Measurements from ENCODE around the gene AP1S1.

AP1S1 gene

DNA sequence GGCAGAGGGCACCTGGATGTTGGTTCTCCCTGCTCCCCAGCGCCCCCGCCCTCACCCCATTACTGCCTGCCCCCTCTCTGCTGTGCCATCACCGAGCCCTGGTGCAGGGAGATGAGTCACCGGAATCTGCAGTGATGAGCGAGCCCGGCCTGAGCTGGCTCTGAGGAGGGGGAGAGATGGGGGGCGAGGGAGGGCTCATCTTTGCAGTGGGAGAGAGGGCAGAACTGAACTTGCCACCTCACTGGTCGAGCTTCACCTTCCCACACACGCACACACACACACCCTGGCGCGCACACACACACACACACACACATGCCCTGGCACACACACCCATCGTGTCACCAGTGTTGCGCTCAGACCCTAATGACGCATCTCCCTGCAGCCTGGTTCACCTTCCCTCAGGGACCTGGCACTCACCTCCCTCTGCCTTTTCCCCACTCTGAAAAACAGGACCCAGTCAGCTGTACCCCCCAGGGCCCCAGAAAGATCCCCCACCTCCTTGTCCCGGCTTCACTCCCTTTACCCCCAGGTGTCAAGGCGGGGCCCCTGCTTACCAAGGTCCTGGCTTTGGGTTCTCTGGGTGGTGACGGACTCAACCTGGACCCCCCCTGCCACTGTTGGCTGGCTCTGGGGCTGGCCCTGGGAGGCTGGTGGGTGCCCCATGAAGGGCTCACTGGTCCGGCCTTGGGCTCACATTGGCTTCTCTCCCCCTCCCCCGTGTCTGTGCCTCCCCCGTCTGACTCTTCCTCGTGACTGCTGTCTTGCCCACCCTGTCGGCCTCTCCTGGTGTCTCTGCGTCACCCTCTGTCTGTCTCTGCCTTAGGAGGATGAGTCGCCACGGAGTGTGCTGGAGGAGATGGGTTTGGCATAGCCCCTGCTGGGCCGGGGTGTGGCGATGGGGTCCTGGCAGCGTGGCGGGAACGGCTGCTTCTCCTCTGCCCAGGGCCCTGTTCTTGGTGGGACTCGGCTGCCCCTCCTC, 5.7 kb downstream of the AP1S1 start:
- DNase-seq, result no peak

DNA sequence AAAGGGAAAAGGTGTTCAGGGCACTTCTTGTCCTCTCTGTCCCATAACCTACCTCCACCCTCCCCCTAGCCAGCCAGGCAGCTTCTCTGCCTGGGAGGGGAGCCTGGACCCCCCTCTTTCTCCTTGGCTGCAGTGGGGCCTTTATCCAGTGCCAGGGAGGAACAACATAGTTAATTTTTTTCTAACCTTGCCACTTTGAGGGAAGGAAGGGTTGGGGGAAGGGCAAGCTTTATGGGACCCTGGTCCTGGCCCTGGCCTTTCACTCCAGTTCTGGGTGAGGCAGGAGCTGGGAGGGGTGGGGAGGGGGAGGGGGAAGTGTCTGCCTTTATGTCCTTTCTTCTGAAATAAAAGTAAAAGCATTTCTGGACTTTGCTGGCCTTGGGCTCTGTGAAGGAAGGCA, 6.6 kb downstream of the AP1S1 start:
- DNase-seq, result no peak

DNA sequence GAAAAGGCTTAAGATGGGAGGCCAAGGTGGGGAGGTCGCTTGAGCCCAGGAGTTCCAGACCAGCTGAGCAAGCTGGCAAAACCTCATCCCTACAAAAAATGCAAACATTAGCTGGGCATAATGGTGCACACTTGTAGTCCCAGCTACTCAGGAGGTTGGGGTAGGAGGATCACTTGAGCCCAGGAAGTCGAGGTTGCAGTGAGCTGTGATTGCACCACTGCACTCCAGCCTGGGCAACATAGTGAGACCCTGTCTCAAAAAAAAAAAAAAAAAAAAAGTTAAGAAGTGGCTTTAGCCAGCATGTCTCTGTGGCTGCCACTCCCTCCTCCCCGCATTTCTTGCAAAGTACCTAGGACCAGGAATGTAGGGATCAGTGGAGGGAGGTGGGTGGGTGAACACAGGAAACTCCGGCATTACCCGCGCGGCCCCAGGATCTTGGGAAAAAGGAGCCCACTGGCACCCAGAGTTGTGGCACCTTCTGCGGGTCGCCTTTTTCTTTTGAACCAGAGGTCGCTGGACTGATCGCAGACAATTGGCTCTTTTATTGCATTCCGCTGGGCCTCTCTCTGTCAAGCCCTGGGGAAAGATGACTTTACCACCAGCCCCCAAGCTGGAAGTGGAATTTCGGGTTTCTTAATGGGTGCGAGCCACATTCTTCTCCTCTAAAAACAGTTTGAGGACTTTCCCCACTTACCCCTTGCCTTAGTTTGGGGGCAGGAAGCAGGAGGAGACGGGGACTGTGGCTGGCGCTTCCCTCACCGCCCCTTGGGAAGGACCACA, 7.6 kb downstream of the AP1S1 start:
- DNase-seq, result no peak

DNA sequence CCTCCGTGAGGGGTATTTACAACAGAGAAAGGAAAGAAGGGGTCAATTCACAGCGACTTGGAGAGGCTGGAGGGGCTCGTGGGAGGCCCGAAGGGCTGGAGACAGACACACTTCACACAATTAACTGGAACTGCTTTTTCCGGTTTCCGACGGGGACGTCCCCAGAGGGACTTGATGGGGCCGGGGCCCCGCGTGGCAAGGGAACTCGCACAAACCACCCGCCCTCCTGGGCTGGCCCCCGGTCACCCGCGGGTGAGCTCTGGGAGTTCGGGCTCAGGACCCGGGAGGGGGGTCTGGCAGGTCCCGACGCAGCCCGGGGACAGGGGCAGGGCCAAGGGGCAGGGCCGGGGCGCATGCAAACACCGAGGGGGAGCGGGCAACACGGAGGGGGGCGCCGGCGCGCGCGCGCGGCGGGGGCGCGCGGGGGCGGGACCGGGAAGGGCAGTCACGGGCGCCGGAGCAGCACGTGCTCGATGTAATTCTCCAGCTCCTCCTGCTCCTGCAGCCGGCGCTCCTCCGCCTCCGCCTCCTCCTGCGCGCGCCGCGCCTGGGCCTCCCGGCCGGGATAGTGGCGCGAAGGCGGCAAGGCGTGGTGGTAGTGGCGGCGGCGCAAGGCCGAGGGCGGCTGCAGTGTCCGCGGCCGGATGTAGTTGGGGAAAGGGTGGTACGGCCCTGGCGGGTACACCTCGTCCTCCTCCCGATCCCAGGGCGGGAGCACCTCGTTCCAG, 8.4 kb downstream of the AP1S1 start:
- DNase-seq, result no peak

DNA sequence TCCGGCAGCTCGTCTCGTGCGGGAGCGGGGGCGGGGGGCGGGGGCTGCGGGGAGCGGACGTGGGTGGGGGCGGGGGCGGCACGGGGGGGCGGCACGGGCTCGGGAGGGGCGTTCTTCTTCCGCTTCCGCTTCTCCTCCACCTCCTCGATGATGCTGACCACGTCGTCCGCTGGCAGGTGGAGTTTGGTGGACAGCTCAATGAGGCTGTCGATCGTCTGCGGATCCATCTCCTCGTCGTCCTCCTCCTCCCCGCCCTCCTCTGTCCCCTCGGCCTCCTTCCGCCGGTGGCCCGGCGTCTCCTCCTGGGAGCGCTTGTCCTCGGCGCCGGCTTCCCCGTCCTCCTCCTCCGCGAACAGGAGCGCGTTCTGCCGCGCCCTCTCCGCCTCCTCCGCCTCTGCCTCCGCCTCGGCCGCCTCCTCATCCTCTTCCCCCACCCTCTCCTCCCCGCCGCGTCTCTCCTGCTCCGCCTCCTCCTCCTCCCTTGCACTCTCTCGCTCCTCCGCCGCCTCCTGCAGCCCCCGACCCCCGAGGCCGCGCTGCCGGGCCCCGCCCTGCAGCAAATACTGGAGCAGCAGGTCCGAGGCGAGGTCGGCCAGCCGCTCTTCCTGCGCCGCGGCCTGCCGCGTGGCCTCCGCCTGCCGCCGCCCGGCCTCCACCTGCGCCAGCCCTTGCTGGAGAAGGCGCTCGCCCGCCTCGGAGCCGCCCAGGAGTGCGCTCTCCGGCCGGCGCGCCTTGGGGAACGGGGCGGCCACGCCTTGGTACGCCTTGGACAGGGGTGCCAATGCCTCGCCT, 9.2 kb downstream of the AP1S1 start:
- DNase-seq, result no peak

DNA sequence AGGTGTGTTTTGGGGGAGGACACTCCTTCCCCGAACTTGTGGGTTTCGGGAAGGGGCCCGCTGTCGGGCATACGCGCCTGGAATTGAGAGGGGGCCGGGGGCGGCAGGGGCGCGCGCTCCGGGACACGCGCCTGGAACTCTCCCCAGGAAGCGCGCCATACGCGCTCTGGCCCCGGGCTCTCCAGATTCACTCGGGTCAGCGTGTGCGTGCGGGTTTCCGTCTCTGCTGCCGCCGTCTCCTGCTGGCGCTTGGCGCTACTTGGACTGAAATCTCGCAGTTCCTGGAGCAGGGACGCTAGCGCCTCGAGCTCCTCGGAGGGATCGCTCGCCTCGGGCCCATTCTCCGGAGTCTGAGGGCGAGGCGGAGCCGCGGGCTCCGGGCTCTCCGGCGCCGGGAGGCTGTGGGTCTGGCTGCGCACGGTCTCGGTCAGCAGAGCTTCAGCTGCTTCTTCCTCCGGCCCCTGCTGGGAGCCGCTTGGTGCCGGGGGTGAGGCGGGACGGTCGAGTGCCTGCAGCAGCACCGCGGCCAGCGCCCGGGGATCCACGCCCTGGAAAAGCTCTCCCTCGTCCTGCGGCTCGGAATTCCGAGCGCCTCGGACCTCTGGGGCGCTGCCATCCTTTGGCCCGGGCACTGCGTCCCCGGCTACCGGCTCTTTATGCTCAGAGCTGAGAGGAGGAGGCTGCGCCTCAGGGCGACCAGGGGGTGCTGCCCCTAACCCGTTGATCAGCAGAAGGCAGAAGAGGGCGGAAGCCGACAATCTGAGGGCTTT, 10.0 kb downstream of the AP1S1 start:
- DNase-seq, result no peak

DNA sequence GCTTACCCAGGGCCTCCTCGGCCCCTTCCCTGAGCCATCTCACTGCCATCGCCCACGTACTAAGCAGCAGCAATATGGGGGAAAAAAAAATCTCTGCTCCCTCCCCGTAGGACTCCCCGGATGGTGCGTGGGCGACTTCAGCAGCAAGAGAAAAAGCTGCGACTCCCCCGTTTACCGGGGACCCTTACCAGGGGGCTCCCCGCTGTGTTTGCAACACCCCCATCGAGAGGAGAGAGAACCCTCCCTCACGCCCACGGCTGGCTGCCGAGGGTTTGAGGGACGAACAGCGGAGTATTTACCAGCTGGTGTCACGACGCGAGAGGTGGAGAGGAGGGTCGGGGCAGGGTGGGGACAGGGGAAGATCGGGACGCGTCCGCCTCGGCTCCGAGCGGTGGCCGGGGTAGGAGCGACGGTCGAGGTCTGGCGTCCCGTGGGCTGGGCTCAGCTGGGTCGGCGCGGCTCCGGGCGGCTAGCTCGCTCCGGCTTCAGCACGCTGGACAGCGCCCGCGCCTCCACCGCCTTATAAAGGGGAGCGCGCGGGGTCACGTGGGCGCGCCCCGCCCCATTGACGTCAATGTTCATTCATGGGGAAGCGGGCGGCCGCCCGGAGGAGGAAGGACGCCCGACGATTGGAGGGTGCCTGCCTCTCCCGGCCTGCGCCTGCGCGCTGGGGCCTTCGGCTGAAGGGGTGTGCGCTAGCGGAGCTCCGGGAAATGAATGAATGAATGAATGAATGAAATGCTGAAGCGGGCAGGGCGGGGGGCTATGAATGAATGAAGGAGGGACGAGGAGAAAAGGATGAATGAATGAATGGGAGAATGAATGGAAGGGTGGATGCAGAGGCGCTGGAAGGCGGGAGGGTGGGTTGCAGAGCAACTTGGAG, 11.0 kb downstream of the AP1S1 start, which contains the start of gene VGF:
VGF (minus strand) TSS at position 495 of the 883 bp plus-strand sequence. CDS start 726 bp downstream, outside the sequence.
- peak; percentile 89 for DNase-seq

DNA sequence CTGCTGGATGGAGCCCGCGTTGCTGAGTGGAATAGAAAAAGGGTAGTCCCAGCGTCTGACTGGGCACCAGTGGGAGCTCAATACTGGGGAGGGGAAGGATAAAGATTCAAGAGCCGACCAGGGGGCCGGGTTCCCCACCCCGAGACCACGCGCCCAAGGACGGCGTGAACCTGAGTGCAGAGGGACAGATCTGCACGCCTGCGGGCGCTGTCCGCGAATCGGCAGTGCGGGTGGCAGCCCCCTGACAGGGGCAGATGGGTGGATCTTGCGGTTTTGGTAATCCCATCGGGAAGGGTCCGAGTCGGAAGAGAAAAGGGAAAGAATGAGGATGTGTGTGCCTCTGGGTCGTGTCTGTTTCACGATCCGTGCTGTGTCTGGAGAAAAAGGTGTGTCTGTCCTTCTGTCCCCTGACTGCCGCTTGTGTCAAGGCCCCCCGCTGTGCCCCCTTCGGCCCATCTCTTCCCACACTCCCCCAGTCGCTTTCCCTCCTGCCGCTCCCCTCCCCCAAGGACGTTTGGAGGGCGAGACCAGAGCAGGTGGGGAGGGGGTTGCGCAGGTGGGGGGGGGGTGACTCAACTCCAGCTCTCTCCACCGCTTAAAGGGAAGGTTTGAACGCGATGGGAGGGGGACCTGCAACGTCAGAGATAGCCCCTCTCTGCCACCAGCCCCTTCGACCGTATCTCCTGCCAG, 11.8 kb downstream of the AP1S1 start:
- no peak for DNase-seq

DNA sequence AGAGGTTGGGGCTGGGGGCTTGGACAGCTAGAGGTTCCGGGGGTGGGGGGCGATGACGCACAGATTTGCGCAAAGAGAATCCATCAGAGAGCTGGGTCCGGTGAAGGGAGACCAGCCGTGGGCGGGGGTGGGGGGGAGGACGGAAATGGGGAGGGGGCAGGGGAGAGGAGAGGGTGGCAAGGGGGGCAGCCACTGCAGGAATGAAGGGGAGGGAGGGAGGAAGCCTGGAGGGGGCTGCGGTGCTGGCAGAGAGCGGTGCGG, 12.3 kb downstream of the AP1S1 start:
- DNase-seq, result no peak

DNA sequence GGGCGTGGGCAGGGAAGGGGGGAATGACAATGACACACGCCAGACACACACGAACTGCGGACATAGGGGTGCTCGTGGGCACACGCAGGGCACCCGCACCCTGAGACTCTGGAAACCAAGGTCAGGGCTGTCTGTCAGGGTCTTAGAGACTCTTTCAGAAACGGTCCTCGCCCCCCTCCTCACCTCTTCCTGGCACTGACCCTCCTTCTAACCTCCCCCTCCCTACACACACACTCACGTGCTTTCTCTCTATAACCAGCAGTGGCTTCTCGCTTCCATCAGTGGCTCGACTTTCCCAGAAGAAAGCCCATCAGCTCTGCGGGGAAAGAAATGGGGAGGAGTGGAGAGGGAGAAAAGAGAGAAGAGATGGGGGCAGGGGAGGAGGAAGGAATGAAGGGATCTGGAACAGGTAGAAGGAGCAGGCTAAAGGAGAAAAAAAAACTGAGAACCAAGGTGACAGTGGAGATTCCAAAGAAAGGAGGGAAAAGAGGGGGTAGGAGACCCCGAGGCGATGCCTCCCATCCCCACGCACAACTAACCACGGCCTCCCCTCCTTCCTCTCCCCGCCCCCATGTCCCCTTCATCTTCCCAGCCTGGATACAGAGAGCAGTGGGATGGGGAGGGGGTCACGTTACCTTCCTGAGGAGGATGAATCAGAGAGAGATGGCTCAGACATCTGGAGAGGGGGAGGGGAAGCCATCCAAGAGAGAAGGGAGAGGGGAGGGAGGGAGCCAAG, 12.8 kb downstream of the AP1S1 start:
- DNase-seq, result no peak

DNA sequence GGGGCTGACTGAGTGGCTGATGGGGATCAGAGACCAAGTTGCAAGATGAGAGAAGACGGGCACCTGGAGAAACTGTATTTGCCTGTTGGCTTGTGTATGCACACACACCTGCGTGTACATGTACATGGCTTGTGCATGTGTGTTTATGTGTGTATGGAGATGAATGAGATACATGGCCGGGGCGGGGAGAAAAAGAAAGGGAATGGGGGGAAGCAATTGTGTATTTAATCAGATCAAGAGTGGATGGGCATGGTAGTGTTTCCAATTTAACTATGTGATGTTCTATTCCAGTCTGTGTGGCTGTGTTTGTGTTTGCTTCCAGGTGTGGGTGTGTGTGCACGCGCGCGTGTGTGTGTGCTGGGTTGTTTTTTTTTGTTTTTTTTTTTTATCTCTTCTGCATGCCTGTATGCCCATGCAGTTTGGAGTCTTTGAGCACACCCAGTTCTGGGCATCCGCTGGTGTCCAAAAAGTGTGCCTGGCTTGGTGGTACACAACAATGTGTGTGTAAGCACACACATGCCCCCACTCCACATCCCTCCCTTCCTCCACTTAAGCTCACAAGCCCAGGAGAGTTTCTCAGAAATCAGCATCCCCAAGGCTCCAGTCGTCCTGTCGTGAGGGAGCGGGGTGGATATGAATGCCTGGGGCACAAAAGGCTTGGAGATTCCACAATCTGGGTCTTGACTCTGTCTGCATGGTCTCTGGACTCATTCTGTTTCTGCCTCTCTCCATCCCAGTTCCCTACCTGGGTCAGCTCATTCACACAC, 13.6 kb downstream of the AP1S1 start:
- no peak for DNase-seq

DNA sequence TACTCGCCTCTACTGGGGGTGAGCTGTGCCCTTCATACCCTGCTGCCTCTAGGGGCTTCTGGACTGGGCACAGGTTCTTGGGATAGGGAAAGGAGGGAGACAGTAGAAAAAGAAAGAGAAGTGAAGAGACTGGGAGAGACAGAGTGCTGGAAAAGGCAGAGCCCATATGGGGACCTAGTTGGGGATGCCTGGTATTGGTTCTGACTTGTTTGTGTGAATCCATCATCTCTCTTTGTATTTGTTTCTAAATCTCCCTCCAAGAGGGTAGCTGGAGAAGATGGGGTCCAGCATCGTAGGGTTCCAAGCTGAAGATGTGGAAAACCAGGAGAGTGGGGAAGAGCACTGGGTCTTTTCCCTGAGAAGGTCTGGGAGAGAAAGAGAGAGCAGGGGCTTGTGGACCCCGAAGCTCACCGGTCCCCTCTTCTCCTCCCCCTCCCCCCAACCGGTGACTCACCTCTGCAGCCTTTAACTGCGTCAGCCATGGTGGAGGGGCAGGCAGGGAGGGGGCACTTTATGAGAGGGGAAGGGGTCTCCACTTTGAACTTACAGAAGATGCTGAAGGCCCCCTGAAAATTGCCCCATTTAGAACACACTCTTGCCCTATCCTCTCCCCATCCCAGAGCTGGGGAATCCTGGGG, 14.3 kb downstream of the AP1S1 start:
- no peak for DNase-seq

DNA sequence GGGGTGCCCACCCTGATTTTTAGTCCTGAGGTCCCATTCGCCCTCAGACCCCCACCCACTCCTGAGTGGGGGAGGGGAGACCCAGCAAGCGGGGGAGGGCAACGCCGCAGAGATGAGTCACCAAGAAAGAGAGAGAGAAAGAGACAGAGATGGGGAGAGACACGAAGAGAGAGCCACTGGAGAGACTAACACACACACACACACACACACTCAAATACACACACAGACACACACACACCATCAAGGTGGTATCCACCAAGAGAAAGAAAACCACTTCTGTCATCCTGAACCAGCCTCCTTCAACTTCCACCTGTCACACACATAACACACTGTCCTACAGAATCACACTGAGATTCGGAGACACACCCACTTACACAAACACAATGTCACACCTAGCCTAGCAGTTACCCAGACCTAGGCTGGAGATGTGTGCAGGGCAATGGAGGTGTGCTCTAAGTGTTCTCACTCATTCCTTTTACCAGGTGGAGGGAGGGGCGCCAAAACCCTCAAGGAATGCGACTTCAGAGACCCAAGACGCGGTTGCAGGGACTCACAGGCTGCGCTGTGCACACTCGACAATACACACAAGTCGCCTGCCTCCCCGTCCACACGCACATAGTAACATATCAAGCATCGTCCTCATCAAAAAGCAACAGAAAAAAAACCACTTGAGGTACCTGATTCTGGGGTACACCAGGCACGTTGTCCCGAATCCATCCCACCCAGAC, 15.0 kb downstream of the AP1S1 start:
- no peak for DNase-seq

DNA sequence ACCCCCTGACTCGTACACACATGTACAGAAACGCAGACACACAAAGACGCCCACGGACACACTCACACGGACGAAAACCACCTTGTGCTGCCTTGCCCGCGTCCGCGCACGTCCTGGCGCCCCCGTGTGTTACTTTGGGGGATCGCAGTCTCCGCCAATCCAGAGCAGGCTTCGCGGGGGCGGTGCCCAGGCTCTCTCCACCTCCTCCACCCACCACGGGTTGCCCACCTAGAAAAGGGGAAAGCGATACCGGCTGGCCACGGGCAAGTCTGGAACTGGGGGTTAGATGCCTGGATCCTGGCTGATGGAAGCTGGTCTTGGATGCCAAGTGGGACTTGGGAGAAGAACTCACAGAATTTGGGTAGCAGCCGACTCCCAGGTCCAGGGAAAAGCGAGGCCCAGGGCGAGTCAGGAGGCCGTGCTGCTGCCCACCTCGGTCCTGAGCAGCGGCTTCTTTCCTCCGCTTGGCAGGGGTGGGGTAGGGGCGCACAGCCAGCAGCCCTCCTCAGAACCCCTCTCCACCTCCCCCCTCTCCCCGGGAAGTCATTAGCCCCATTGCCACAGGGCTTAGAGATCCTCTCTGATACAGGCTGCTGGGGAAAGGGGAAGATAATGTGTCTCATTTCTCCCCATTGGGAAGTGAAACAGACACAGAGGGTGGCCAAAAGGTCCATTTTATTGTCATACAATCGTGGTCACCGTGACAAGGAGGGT, 15.7 kb downstream of the AP1S1 start:
- peak; percentile 43 for DNase-seq

DNA sequence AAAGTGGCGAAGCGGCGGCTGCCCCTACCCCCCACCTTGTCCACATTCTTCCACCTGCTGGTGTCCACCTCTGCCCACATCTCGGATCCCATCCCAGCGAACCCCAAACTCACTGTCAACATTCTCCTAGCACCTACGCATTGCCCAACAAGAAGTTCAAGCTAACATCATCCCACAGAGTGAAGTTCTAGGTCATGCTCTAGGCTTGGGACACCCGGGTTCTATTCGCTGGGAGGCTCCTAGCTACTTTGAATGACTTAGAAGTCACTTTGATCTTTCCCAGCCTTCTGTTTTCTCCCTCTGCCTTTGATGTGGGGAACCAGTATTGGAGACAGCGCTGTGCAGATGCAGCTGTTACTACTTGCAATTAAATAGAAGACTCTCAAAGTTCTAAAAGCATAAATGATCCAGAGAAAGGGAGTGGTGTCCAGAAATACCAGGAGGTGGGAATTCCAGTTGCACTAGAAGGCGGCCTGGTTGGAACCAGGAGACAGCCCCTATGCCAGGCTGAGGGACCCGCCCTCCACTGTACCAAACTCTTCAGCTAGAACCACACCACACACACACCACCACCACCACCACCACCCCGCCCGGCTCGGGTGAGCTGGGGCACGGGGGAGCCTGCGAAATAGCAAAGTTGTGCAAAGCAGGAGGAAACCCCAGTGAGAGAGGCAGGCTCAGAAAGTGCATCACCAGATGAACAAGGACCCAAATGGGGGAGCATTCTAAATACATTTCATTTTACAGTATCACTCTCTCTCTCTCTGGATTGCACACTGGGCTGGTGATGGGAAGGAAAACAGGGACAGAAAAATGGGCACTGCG, 16.6 kb downstream of the AP1S1 start:
- DNase-seq, result no peak

DNA sequence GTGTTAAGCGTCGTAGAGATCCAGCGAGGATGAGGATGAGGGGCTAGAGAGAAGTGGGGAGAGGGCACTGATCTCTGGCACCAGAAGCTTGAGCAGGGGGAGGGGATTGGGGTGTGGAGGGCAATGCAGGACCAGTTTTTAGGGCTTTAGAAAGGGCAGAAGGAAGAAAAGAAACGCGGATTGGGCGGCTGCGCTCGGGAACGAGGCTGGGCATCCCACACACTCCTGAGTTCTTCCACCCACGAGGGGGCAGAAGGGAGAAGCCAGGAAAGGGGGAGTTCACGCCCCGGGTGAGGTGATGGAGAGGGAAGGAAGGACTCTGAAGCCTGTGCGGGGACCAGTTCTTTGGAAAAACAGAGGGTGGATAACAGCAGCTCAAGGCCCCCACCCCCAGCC, 17.2 kb downstream of the AP1S1 start:
- no peak for DNase-seq
